Fibroblast of villous mesenchyme (primary cell): Measurements from ENCODE around the gene TRIM72. TPM values are rescaled to one million over a fixed set of nuclear protein-coding genes. Genes with fewer than 3 reads are reported as not detected.

Source experiments
- DNase-seq: peaks from one replicate; pipeline ENCODE4 v3.0.0-alpha.2; 2010; ENCODE audit warnings: low read depth
- H3K4me3 ChIP-seq: 2 replicates; pipeline ENCODE4 v1.5.1; 2011; ENCODE audit warnings: low read depth, mild to moderate bottlenecking, low read length
- CTCF ChIP-seq: IDR thresholded peaks from 2 replicates; pipeline ENCODE4 v1.5.1; 2012; ENCODE audit warnings: low read depth, mild to moderate bottlenecking, low read length; ENCODE audit not compliant: insufficient read depth
- total RNA-seq: library from RNA; depleted of rRNA; stranded (reverse); fragments of >200 nt; gene quantifications from 2 replicates; pipeline ENCODE4 v1.2.3, GENCODE V29; 2012

Gene TRIM72
- total RNA-seq, 1 donor, result not detected

GRCh38 chr16:31270795-31271194 is 56.9 kb downstream of the TRIM72 start:
- DNase-seq, result no peak
- H3K4me3 ChIP-seq, result no peak overlapping the region
- TF ChIP-seq CTCF, result no peak

- no peak overlapping the region for H3K4me3 ChIP-seq
- DNase-seq, result no peak
- TF ChIP-seq CTCF, result no peak
Observed at GRCh38 chr16:31271621-31272190, 57.8 kb downstream of the TRIM72 start.

- H3K4me3 ChIP-seq, result no peak overlapping the region
- no peak for TF ChIP-seq CTCF
- no peak for DNase-seq
Observed at GRCh38 chr16:31273187-31273586, 59.3 kb downstream of the TRIM72 start.

GRCh38 chr16:31273676-31274075 is 59.8 kb downstream of the TRIM72 start:
- no peak for DNase-seq
- TF ChIP-seq CTCF, result no peak
- no peak overlapping the region for H3K4me3 ChIP-seq

GRCh38 chr16:31274831-31275816 is 61.2 kb downstream of the TRIM72 start:
- no peak overlapping the region for H3K4me3 ChIP-seq
- no peak for TF ChIP-seq CTCF
- no peak for DNase-seq

- no peak for DNase-seq
- no peak for TF ChIP-seq CTCF
- no peak overlapping the region for H3K4me3 ChIP-seq
Observed at GRCh38 chr16:31276600-31276999, 62.7 kb downstream of the TRIM72 start.
